HG03066 (cell line): ENCODE measurements around the gene TMEM179.
"Not testable (repeated sequence)": the region's sequence is repeated elsewhere in the genome, so short reads cannot be mapped to it uniquely, and the experiment has no call there.

ENCODE experiments used
- ATAC-seq: cut with Tn5 transposase; IDR thresholded peaks from one replicate; pipeline ENCODE4 v1.9.1; 2021; ENCODE audit warnings: low read depth; ENCODE audit not compliant: unreplicated experiment

The TMEM179 gene

DNA sequence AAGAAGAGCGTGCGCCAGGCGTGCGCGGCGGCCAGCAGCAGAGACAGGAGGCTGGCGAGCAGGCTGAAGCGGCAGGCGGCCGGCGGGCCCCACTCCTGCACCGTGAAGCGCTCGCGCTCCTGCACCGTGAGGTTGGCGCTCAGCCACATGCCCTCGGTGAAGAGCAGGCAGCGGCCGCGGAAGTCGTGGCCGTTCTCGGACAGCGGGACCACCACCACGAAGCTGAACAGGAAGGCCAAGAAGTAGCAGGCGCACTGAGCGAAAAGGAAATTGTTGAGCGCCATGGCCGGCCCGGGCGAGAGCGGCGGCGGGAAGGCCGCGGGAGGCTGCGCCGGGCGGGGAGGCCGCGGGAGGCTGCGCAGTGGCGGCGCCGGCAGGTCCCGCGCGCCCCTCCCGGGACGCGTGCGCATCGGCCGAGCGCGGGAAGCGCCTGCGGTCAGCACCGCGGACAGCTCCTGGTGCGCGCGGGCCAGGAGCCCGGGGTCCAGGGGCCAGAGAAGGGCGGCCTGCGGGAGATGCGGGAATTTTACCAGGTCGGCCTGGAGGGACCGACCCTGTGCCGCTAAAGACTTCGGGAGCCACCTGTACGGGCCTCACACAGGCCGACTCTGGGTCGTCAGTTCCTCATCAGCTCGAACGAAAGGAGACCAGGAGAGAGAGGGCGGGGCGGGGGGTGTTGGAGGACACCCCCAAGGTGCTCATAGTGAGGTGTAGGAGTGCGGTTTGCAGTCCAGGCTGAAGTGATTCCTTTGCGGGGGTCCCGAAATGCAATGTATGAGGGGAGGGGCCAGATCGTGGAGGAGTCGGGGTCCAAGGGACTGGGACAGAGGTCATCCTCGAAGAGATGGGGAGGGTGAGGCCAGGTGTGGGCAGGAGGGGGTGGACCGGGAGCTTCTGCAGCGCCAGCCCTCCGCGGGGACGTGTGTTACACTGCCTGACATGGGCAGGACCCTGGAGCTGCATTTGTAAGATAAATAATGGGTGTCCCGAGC, at the start of gene TMEM179:
TSS of gene TMEM179 (minus strand) at position 315 of the 992 bp plus-strand sequence. CDS start at position 284, 31 bp downstream.
- ATAC-seq: no peak

DNA sequence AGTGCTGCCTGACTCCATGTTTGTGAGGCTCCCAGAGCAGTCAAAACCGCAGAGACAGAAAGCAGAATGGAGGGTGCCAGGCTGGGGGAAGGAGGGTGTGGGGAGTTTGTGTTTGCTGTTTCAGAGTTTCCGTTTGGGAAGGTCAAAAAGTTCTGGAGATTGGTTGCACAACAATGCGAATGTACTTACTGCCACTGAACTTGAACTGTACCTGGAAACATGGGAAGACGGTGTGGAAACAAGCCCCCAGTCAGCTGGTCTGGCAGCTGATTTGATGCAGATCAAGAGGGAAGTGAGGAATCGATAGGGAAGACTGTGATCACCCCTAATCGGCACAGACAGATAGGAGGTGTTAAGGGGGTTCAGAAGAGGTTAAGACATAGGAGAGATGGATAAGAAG, 49.5 kb upstream of the TMEM179 start:
- no peak for ATAC-seq

- not testable (repeated sequence) for ATAC-seq
Measured at GRCh38 chr14:104653130-104653920, 48.8 kb upstream of the TMEM179 start.

- no peak for ATAC-seq
Measured at GRCh38 chr14:104652386-104652785, 47.8 kb upstream of the TMEM179 start.

DNA sequence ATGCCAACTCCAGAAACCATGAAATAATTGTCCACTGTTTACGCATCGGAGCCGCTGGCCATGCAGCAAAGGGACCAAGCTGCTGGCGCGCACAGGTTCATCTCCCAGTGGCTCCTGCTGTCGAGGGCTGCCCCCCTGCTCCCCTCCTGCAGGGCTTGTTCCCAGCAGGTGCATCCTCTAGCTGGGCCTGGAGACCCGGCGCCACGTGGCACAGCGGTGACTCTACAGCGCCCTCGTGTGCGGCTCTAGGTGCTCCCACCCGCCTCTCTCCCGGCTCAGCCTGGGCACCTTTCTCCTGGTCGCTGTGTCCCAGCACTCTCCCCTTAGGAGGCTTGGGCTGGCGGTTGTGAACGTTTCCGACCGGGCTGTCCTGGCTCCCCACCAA, 47.3 kb upstream of the TMEM179 start:
- no peak for ATAC-seq

DNA sequence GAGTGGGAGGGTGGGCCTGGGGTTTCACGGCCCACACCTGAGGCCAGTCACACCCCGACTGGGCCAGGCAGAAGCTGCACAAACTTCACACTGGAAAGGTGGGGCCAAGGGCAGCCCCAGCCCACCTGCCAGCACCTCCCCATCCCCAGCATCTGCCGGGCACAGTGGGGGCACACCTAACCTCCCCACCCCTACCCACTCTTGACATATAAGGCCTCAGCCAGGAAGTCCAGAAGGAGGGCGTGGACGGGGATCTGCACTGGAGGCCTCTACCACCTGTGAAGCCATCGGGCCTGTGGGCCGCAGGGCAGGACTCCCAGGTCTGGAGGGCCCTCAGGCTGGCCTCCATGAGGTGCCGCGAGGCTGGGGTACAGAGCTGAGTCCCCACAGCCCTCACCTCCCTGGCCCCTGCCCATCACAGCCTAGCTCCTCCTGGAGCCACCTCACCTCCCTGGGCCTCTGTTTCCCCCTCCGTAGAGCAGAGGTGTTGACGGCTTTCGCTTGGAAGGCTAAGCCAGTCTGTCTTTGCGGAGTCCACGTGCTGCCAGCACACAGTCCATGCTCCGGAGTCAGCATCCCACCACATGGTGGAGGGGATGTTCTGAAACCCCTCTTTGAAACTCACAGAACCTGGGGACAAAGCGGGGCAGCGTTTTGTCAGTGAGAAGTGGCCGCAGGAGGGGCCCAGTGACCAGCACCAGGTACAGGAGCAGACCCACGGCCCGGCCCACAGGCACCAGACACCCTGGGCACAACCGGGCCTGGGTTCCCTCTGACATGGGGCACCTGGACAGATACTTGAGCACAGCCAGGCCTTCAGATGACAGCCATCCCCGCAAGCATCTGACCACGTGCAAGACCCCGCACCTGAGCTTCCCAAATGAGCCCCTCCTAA, 46.7 kb upstream of the TMEM179 start:
- ATAC-seq: no peak

GRCh38 chr14:104650057-104650980, 45.7 kb upstream of the TMEM179 start:
- no peak for ATAC-seq

- ATAC-seq: no peak
Measured at GRCh38 chr14:104647467-104648043, 43.0 kb upstream of the TMEM179 start.

DNA sequence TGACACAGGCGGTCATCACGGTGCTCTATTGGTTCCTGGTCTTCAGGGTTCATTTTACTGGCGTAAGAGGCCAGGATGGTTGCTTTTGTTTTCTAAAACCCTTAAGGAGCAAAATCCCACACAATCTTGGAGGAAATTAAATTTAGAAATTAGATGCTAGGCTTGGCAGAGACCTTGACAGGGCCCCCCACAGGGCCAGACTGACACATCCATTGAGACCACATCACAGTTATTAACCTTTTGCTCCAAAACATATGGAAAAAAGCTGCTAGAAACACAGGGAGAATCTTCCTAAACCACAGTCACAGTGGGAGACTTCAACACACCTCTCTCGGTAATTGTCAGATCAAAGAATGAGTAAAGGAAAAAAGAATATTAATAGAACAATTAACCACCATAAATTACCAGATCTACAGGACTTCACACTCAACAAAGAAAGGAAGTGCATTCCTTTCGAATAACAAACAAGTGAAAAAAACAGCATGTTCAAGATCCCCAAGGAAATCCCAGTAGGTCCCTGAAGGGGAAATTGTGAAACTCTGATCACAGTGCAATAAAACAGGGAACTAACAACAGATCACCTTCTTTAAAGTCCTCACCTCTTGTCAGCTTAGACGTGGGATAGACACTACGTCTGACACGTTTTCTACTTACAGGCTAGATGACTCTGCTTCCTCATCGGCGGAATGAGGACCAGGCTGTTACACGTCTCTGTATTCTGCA, 40.2 kb upstream of the TMEM179 start:
- ATAC-seq: no peak

GRCh38 chr14:104644091-104644635, 39.6 kb upstream of the TMEM179 start:
- no peak for ATAC-seq

- ATAC-seq: no peak
Measured at GRCh38 chr14:104643306-104643705, 38.7 kb upstream of the TMEM179 start.

DNA sequence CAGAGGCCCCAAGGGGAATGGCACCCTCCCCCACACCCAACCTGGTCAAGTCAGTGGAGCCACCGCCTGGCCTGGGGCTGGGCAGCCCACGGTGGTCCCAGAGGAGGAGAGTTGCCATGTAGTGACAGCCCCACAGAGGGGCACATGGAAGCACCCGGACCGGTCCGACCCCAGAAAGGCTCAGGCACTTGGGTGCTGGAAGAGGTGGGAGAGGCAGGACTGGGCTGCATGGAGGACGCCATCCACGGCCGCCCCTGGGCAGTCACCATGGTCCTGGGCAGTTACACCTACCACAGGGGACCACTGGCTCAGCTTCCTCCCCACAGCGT, 37.9 kb upstream of the TMEM179 start:
- ATAC-seq: no peak

DNA sequence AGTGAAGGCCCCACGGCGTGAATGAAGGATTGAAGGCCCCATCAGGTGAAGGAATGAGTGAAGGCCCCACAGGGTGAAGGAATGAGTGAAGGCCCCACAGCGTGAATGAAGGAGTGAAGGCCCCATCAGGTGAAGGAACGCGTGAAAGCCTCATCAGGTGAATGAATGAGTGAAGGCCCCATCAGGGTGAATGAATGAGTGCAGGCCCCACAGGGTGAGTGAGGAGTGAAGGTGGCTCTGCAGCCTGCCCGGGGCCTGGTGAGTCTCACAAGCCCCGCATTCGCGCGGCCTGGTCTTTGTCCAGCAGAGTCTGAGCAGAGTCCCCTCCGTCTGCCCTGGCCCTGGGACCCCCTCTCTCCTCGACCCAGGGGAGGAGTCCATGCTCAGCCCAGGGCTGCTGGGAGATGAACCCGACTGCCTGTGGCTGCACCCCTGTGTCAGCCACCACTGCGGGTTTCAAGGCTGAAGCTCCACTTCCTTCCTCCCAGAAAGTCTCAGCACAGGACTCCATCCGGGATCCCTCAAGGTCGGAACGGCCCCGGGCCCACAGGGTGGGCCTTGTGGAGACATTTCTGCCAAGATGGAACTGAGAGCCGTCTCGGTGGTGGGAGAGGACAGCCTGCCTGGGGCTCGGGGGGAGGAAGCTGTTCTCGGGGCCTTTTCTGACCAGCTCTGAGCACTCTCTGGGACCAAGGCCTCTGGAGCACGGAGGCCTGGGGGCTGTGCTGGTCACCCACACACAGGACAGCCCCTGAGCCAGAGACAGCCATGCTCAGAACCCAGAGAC, 37.4 kb upstream of the TMEM179 start:
- no peak for ATAC-seq

GRCh38 chr14:104640681-104641080, 36.1 kb upstream of the TMEM179 start:
- no peak for ATAC-seq

DNA sequence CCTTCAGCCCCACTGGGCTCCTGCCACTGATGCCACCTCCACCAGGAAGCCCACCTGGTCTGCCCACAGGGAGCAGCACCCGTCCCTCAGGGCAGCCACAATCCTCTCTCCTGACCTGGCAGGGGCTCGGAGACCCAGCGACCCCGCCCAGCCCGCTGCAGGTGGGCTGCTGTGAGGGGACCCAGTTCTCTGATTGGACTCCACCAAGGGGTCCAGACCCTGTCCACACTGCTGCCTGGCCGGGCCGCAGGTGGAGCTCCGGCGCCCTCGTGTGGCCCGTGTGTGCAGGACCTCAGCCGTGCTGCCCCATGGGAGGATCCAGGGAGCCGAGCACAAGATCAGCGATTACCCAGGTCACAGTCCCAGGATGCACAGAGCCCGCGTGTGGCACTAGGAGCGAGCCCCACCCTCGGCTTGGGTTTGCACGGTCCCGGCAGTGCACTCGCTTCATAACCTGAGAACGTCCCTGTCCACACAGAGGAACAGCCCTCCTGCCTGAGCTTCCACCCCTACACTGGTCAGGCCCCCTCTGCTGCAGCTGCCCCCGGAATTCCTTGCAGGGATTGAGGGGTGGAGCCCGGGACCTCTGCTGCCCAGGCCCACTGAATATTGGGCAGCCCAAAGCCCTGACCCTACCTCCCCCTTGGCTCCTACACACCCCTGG, 35.4 kb upstream of the TMEM179 start:
- no peak for ATAC-seq

DNA sequence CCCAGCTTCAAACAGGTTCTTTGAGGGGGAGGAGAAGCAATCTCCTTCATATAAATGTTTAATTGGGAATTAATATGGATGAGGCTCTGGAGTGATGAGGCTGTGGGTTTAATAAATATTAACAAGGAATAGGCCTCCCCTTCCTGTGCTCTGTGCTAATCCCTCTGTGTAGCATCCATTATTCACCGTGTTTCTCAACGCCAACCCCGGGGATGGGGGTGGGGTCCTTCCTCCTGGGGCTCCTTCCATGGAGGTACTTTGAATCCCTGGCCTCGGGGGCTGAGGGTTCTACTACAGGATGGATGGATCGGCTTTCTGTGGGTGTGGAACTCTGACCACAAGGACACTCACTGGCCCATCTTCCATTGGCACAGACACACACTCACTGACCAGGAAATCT, 34.9 kb upstream of the TMEM179 start:
- no peak for ATAC-seq

- ATAC-seq: no peak
Measured at GRCh38 chr14:104638927-104639450, 34.4 kb upstream of the TMEM179 start.
